Heart right ventricle (tissue), 16 donors: ENCODE measurements around the gene NECTIN3. TPM values are rescaled to one million over a fixed set of nuclear protein-coding genes. Genes with fewer than 3 reads are reported as not detected.

ENCODE experiments used
- ATAC-seq, 8 donors: fragments of 200-7000 bp; cut with Tn5 transposase; one replicate each; pipeline ENCODE4 v1.9.1; 2020; ENCODE audit warnings: mild to moderate bottlenecking in 8 of 8, moderate library complexity in 8 of 8, moderate number of reproducible peaks in 1 of 8
- DNase-seq, 2 donors: peaks; one replicate each; pipeline ENCODE4 v3.0.0-alpha.2; 2020
- H3K27ac ChIP-seq, 10 donors: fragments of 200-600 bp; sonication (generic) in 2 of 10; one replicate each; pipeline versions ENCODE4 v1.5.0 to v1.8.0; 2020 to 2022; ENCODE audit warnings: mild to moderate bottlenecking in 3 of 10
- H3K27me3 ChIP-seq, 7 donors: fragments of 200-600 bp; one replicate each; pipeline ENCODE4 v1.8.0; 2021 to 2022; ENCODE audit warnings: mild to moderate bottlenecking in 2 of 7
- H3K36me3 ChIP-seq, 9 donors: fragments of 200-600 bp; sonication (generic) in 1 of 9; one replicate each; pipeline versions ENCODE4 v1.5.0 to v1.8.0; 2020 to 2022; ENCODE audit warnings: mild to moderate bottlenecking in 2 of 9
- H3K4me1 ChIP-seq, 9 donors: fragments of 200-600 bp; sonication (generic) in 1 of 9; one replicate each; pipeline versions ENCODE4 v1.5.0 to v1.8.0; 2020 to 2022; ENCODE audit warnings: mild to moderate bottlenecking in 4 of 9
- H3K4me3 ChIP-seq, 10 donors: fragments of 200-600 bp; sonication (generic) in 2 of 10; one replicate each; pipeline versions ENCODE4 v1.5.0 to v1.8.0; 2020 to 2022; ENCODE audit warnings: mild to moderate bottlenecking in 7 of 10, moderate library complexity in 2 of 10
- H3K9me3 ChIP-seq, 11 donors: fragments of 200-600 bp in 10 of 11; sonication (generic) in 2 of 11; one replicate each; pipeline versions ENCODE4 v1.5.0 to v1.8.0; 2013 to 2022; ENCODE audit warnings: mild to moderate bottlenecking in 2 of 11, control low read depth in 1 of 11, moderate library complexity in 1 of 11
- WGBS, 2 donors: extraction: QIAGEN DNeasy Blood & Tissue Kit; methylation state at CpG; one replicate each; pipeline ENCODE4 v1.1.7; 2013; ENCODE audit warnings: inconsistent platforms in 1 of 2; 5-methylcytosine and 5-hydroxymethylcytosine counted together
- intact Hi-C, 10 donors: fragments of 100-400 bp; cut with DNase I; formaldehyde crosslinking; loops; one replicate each; pipeline versions ENCODE4 v1.11.1 to v1.14.2; 2022
- polyA plus RNA-seq, 2 donors: library from polyadenylated mRNA; stranded (reverse); fragments of 200-250 nt; gene quantifications; one replicate each; pipeline ENCODE4 v1.2.3, GENCODE V29; 2013
- total RNA-seq, 10 donors: library from RNA; stranded (reverse); fragmentation: NEBNext Ultra II Directional in 3 of 10; extraction: Animal tissue kit (Norgen Biotek cat#: 25700) in 3 of 10; gene quantifications; one replicate each; pipeline versions ENCODE4 v1.2.1 to v1.2.4, GENCODE V29; 2021 to 2023
- TF ChIP-seq, protein P1 (sequence below), 9 donors: fragments of 200-600 bp; sonication (generic) in 2 of 9; IDR thresholded peaks; one replicate each; pipeline versions ENCODE4 v1.5.0 to v1.8.0; 2021 to 2022; ENCODE audit warnings: antibody characterized with exemption in 9 of 9, mild to moderate bottlenecking in 5 of 9, moderate library complexity in 1 of 9
- donor health status: Arrhythmogenic right ventricular cardiomyopathy.
- donor health status: ischemic (EF 13 %, LVEDD 7.1; RV severe dilation, severe dysfunction).
- donor health status: healthy with polysubstance abuse.
- donor health status: DM: no; HTN: yes; CAD: no.
- donor health status: DM: no; HTN: no; CAD: no.
- donor health status: ischemic (EF 25% LVEDD 6.9; RV normal size, moderate dysfunction).
- donor health status: ischemic (EF 25% LVEDD 5.7; RV mildly dilated, moderate dysfunction).
- donor health status: healthy.
- donor health status: DM: yes; HTN: yes; CAD: no.
- donor health status: Ischemic cardiomyopathy.
- donor health status: ischemic (EF 35%, LVEDD 5.7; RV mildly dilated, moderate dysfunction).
- donor health status: nonischemic (EF 11% LVEDD 7.7; RV severe dilation, severe dysfunction).
- donor health status: DM: yes; HTN: yes; CAD: no.
- donor health status: PGD.
- donor health status: ischemic (EF 29% LVEDD 5.4; RV normal size, mild dysfunction).
- donor health status: nonischemic (EF 23%, LVEDD 6.1; RV moderate dilation, normal function).

Gene NECTIN3
- total and polyA plus RNA-seq, 12 donors, result 2.6 to 11.5 (median 7.8) TPM

DNA sequence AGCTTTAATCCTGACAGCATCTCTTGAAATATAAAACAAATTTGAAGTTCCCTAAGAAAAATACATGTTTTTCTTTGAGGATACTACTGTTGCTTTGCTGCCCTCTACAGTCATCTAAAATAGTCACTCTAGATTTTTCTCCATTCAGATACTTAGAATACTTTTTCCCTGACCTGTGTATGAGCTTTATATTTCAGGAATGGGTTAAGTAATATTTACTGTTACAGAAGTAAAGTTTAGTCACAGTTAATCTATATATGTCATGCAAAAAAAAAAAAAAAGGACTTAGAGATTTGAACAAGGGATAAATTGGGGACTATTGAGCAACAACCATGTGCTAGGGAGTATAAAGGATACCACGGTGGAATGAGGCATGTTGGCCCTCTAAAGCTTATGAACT is 8.8 kb downstream of the NECTIN3 start:
- DNase-seq, result no peak
- intact Hi-C loops, result loop anchor here in 4 of 10 donors (10.0 kb wide), 2 partner anchors 766 to 1346 kb away; no protein-coding TSS in a partner anchor
- H3K36me3 ChIP-seq, result no peaks in the 10 kb centered on the region
- peaks cover 0 to 12% (median 0%) of the 10 kb centered on the region in 9 donors for H3K4me1 ChIP-seq
- WGBS, 2 donors, result 64 to 67% methylated on average over 1 of the region's 1 CpG
- no peak overlapping the region for H3K4me3 ChIP-seq
- no peak for ATAC-seq
- TF ChIP-seq, protein P1, sequence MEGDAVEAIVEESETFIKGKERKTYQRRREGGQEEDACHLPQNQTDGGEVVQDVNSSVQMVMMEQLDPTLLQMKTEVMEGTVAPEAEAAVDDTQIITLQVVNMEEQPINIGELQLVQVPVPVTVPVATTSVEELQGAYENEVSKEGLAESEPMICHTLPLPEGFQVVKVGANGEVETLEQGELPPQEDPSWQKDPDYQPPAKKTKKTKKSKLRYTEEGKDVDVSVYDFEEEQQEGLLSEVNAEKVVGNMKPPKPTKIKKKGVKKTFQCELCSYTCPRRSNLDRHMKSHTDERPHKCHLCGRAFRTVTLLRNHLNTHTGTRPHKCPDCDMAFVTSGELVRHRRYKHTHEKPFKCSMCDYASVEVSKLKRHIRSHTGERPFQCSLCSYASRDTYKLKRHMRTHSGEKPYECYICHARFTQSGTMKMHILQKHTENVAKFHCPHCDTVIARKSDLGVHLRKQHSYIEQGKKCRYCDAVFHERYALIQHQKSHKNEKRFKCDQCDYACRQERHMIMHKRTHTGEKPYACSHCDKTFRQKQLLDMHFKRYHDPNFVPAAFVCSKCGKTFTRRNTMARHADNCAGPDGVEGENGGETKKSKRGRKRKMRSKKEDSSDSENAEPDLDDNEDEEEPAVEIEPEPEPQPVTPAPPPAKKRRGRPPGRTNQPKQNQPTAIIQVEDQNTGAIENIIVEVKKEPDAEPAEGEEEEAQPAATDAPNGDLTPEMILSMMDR (IDR thresholded peaks at IDR 0.05), result peak in 8 of 9 donors; percentile 27 to 75 (median 57)
- no peaks in the 10 kb centered on the region for H3K9me3 ChIP-seq
- H3K27me3 ChIP-seq, result no peaks in the 10 kb centered on the region
- no peak overlapping the region for H3K27ac ChIP-seq

DNA sequence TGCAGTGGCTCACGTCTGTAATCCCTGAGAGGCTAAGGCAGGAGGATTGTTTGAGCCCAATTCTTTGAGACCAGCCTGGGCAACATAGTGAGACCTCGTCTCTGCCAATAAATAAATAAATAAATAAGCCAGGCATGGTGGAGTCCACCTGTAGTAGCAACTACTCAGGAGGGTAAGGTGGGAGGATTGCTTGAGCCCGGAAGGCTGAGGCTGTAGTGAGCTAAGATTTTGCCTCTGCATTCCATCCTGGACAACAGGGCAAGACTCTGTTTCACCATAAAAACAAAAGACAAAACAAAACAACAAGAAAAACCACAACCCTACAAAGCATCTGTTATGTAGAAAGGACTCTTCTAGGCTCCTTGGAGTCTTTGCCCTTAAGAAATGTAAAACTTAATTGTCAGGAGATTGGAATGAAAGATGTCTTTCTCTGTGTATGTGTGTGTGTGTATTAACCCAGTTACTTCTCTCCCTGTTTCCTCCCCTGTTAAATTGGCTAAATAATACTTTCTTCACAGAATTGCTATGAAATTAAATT is 9.5 kb downstream of the NECTIN3 start:
- Histone ChIP-seq H3K36me3 (no peaks in the 10 kb centered on the region), H3K4me3 (no peak overlapping the region), H3K27ac (no peak overlapping the region), H3K9me3 (no peaks in the 10 kb centered on the region), H3K4me1 (peaks cover 0 to 12% (median 0%) of the 10 kb centered on the region in 9 donors), H3K27me3 (no peaks in the 10 kb centered on the region)
- TF ChIP-seq, protein P1 (IDR thresholded peaks at IDR 0.05), result no peak
- DNase-seq, result no peak
- intact Hi-C loops, result loop anchor here in 4 of 10 donors (10.0 kb wide), 2 partner anchors 766 to 1346 kb away; no protein-coding TSS in a partner anchor
- 81 to 90% methylated on average over 3 of the region's 3 CpGs for WGBS, 2 donors
- no peak for ATAC-seq

DNA sequence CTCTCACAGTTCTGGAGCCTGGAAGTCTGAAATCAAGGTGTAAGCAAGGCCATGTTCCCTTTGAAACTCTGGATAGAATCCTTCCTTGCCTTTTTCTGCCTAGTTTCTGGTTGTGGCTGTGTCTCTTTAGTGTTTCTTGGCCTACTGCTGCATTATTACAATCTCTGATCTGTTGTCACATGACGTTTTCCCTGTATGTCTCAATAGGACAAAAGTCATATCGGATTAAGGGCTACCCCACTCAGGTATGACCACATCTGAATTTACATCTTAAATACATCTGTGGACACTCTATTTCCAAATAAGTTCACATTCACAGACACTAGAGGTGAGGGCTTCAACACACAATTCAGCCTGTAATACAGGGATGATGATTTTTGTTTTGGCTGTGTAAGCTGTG is 13.3 kb downstream of the NECTIN3 start:
- ATAC-seq (no peak), DNase-seq (no peak)
- Histone ChIP-seq H3K9me3 (no peaks in the 10 kb centered on the region), H3K4me1 (peaks cover 0 to 16% (median 5%) of the 10 kb centered on the region in 9 donors), H3K27ac (no peak overlapping the region), H3K36me3 (no peaks in the 10 kb centered on the region), H3K4me3 (no peak overlapping the region), H3K27me3 (no peaks in the 10 kb centered on the region)
- intact Hi-C loops, result loop anchor here in 4 of 10 donors (10.0 kb wide), 2 partner anchors 770 to 1350 kb away; no protein-coding TSS in a partner anchor
- TF ChIP-seq, protein P1 (IDR thresholded peaks at IDR 0.05), result no peak
- 80 to 87% methylated on average over 2 of the region's 2 CpGs for WGBS, 2 donors

DNA sequence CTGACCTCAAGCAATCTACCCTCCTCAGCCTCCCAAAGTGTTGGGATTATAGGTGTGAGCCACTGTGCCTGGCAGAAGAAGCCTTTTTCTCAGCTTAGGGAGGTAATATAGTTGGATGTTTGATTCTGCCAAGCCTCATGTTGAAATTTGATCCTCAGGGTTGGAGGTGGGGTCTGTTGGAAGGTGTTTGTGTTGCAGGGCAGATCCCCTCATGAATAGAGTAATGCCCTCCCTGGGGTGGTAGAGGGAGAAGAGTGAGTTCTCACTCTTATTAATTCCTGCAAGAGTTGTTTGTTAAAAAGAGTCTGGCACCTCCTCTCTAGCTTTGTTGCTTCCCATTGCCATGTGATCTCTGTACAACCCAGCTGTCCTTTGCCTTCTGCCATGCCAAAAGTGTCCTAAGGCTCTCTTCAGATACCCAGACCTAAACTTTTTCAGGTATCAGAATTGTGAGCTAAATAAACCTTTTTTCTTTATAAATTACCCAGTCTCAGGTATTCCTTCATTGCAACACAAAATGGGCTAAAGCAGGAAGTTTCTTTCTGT is 16.4 kb downstream of the NECTIN3 start:
- Histone ChIP-seq H3K4me1 (peaks cover 0 to 16% (median 5%) of the 10 kb centered on the region in 9 donors), H3K36me3 (no peaks in the 10 kb centered on the region), H3K27ac (no peak overlapping the region), H3K9me3 (no peaks in the 10 kb centered on the region), H3K27me3 (no peaks in the 10 kb centered on the region), H3K4me3 (no peak overlapping the region)
- TF ChIP-seq, protein P1 (IDR thresholded peaks at IDR 0.05), result no peak
- no peak for ATAC-seq
- DNase-seq, result no peak
- intact Hi-C loops, result loop anchor here in 4 of 10 donors (10.0 kb wide), 2 partner anchors 773 to 1353 kb away; no protein-coding TSS in a partner anchor
